Peyer's patch (tissue), 4 donors: ENCODE data around the gene PSMD4. TPM values are rescaled to one million over a fixed set of nuclear protein-coding genes. Genes with fewer than 3 reads are reported as not detected.

ENCODE experiments used
- DNase-seq, 3 donors: peaks; one replicate each; pipeline ENCODE4 v3.0.0-alpha.2; 2017 to 2019
- H3K27ac ChIP-seq, 4 donors: fragments of 200-600 bp; sonication (generic); one replicate each; pipeline ENCODE4 v1.5.1; 2016 to 2019
- H3K27me3 ChIP-seq, 2 donors: fragments of 200-600 bp; sonication (generic); one replicate each; pipeline ENCODE4 v1.5.1; 2019
- H3K36me3 ChIP-seq, 3 donors: fragments of 200-600 bp; sonication (generic); one replicate each; pipeline ENCODE4 v1.5.1; 2016 to 2019
- H3K4me1 ChIP-seq, 4 donors: fragments of 200-600 bp; sonication (generic); one replicate each; pipeline ENCODE4 v1.5.1; 2016 to 2019
- H3K4me3 ChIP-seq, 4 donors: fragments of 200-600 bp; sonication (generic); 1 replicate in 3 of 4; 2 replicates in 1 of 4; pipeline ENCODE4 v1.5.1; 2016 to 2019; ENCODE audit warnings: mild to moderate bottlenecking in 1 of 4
- H3K9me3 ChIP-seq, 4 donors: fragments of 200-600 bp; sonication (generic); one replicate each; pipeline ENCODE4 v1.5.1; 2016 to 2019; ENCODE audit warnings: mild to moderate bottlenecking in 1 of 4
- POLR2A ChIP-seq, 2 donors: fragments of 450-650 bp; IDR thresholded peaks; one replicate each; pipeline ENCODE4 v1.5.1; 2017; ENCODE audit warnings: antibody characterized with exemption in 2 of 2, mild to moderate bottlenecking in 2 of 2, moderate library complexity in 2 of 2
- small RNA-seq, 2 donors: library from RNA; depleted of rRNA; stranded (forward); fragments of <200 nt; gene quantifications; one replicate each; pipeline ENCODE3, GENCODE V24; 2016
- total RNA-seq, 4 donors: library from RNA; depleted of rRNA; stranded (reverse); fragments of >200 nt; gene quantifications; one replicate each; pipeline ENCODE4 v1.1.0, GENCODE V29; 2016
- TF ChIP-seq, protein P1 (sequence below), 6 experiments: fragments of 450-650 bp in 4 of 6; fragments of 200-600 bp in 2 of 6; sonication (generic) in 1 of 6; IDR thresholded peaks; one replicate each; pipeline ENCODE4 v1.5.1; 2017 to 2019; ENCODE audit warnings: antibody characterized with exemption in 6 of 6, mild to moderate bottlenecking in 3 of 6, moderate library complexity in 1 of 6

The PSMD4 gene
- total RNA-seq, 4 donors from 2014 or later: 84.6 to 153 (median 103) TPM

DNA sequence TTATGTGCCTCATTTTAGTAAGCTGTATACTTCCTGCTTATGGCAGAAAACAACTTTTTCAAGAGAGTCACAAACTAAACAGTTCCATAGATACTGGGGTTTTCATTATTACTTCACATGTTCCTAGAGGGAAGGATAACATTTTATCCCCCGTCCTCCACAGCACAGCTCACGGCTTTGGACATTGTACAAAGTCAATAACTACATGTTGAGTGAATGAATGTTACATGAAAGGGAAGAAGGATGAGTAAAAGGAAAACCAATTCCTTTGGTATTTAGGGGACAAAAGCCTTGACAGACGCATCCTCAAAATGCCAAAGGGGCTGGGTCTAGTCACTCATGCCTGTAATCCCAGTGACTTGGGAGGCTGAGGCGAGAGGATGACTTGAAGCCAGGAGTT lies 57.9 kb downstream of the PSMD4 start:
- no peak overlapping the region for H3K4me3 ChIP-seq
- H3K4me1 ChIP-seq: peaks cover 0 to 42% (median 3%) of the 10 kb centered on the region in 4 donors
- DNase-seq: no peak
- peak overlapping the region; percentile 6 to 92 (median 82) for H3K27ac ChIP-seq
- H3K27me3 ChIP-seq: no peaks in the 10 kb centered on the region
- no peaks in the 10 kb centered on the region for H3K9me3 ChIP-seq
- H3K36me3 ChIP-seq: peaks cover 0 to 70% (median 0%) of the 10 kb centered on the region in 3 donors
- TF ChIP-seq POLR2A (IDR thresholded peaks at IDR 0.05): no peak
- TF ChIP-seq, protein P1, sequence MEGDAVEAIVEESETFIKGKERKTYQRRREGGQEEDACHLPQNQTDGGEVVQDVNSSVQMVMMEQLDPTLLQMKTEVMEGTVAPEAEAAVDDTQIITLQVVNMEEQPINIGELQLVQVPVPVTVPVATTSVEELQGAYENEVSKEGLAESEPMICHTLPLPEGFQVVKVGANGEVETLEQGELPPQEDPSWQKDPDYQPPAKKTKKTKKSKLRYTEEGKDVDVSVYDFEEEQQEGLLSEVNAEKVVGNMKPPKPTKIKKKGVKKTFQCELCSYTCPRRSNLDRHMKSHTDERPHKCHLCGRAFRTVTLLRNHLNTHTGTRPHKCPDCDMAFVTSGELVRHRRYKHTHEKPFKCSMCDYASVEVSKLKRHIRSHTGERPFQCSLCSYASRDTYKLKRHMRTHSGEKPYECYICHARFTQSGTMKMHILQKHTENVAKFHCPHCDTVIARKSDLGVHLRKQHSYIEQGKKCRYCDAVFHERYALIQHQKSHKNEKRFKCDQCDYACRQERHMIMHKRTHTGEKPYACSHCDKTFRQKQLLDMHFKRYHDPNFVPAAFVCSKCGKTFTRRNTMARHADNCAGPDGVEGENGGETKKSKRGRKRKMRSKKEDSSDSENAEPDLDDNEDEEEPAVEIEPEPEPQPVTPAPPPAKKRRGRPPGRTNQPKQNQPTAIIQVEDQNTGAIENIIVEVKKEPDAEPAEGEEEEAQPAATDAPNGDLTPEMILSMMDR (IDR thresholded peaks at IDR 0.05): no peak

DNA sequence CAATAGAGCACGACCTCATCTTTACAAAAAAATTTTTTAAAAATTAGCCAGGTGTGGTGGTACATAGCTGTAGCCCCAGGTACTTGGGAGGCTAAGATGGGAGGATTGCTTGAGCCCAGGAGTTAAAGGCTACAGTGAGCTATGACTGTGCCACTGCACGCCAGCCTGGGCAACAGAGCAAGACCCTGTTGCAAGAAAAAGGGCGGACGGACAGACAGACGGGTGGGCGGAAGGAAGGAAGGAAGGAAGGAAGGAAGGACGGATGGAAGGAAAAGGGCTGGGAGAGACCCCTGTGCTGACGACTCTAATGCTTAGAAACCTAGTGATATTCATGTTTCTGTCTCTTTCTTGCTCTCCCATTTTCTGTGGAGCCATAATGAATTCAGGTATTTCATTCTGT lies 58.3 kb downstream of the PSMD4 start:
- H3K36me3 ChIP-seq: peaks cover 0 to 70% (median 0%) of the 10 kb centered on the region in 3 donors
- no peaks in the 10 kb centered on the region for H3K9me3 ChIP-seq
- H3K27me3 ChIP-seq: no peaks in the 10 kb centered on the region
- no peak overlapping the region for H3K4me3 ChIP-seq
- no peak for DNase-seq
- peaks cover 0 to 42% (median 3%) of the 10 kb centered on the region in 4 donors for H3K4me1 ChIP-seq
- TF ChIP-seq POLR2A (IDR thresholded peaks at IDR 0.05): no peak
- TF ChIP-seq, protein P1 (IDR thresholded peaks at IDR 0.05): no peak
- peak overlapping the region; percentile 5 to 92 (median 48) for H3K27ac ChIP-seq

DNA sequence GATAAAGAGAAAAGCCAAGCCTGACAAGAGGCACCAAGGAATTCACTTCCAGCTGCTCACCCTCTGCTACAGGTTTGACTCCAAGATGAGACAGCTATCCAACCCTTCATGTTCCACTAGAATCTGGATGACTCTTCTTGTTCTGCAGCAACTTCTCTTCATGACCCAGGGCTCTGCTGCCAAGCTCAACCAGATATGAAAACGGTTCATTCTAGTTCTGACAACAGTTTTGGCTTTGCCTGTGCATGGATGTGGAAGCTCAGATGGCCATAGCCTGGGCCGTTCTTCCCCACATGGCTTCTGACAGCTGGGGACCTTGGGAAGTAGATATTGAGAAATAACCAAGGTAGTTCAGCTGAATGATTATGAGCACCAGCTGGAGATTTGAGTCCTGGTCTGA lies 59.0 kb downstream of the PSMD4 start:
- Histone ChIP-seq H3K9me3 (no peaks in the 10 kb centered on the region), H3K36me3 (peaks cover 0 to 71% (median 0%) of the 10 kb centered on the region in 3 donors), H3K4me1 (peaks cover 0 to 42% (median 3%) of the 10 kb centered on the region in 4 donors), H3K4me3 (no peak overlapping the region), H3K27me3 (no peaks in the 10 kb centered on the region), H3K27ac (peak overlapping the region in 2 of 4 donors; percentile 14 to 15)
- DNase-seq: no peak
- no peak for TF ChIP-seq POLR2A (IDR thresholded peaks at IDR 0.05)
- TF ChIP-seq, protein P1 (IDR thresholded peaks at IDR 0.05): no peak

DNA sequence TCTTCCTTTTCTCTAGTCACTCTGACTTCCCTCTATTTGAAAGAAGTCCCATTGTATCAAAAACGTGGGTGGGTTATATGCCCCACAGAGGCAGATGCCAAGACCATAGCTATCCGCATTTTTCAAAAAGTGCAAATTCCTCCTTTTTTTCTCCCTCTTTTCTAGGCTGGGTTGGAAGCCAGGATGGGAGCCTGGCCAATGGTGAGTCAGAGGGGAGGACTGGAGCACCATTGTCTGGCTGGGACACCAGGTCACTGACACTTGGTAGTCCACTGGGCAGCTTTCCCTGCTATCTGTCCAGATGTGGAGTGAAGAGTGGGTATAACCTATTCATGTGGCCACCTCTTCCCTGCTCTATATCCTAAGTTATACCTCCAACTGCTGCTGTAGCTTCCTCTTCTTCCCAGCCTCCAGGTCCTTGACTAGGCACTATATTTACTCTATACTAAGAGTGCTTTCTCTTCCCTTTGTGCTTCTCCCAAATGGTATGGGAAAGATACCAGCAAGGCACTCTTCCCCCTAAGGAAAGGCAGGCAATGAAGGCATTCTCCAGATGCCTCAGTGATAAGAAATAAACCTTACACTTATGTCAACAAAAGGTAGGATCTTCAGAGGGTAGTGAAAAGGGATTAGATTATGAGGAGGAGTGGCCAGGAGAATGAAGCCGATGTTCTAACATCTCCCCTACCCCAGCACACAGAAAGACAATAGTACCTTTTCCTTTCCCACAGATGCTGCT lies 59.8 kb downstream of the PSMD4 start:
- Histone ChIP-seq H3K27me3 (no peaks in the 10 kb centered on the region), H3K4me1 (peaks cover 0 to 42% (median 3%) of the 10 kb centered on the region in 4 donors), H3K27ac (peak overlapping the region in 2 of 4 donors; percentile 10 to 23), H3K4me3 (no peak overlapping the region), H3K9me3 (no peaks in the 10 kb centered on the region), H3K36me3 (peaks cover 0 to 69% (median 0%) of the 10 kb centered on the region in 3 donors)
- DNase-seq: peak in 2 of 3 donors; percentile 41 to 79
- TF ChIP-seq POLR2A (IDR thresholded peaks at IDR 0.05): no peak
- TF ChIP-seq, protein P1 (IDR thresholded peaks at IDR 0.05): no peak

DNA sequence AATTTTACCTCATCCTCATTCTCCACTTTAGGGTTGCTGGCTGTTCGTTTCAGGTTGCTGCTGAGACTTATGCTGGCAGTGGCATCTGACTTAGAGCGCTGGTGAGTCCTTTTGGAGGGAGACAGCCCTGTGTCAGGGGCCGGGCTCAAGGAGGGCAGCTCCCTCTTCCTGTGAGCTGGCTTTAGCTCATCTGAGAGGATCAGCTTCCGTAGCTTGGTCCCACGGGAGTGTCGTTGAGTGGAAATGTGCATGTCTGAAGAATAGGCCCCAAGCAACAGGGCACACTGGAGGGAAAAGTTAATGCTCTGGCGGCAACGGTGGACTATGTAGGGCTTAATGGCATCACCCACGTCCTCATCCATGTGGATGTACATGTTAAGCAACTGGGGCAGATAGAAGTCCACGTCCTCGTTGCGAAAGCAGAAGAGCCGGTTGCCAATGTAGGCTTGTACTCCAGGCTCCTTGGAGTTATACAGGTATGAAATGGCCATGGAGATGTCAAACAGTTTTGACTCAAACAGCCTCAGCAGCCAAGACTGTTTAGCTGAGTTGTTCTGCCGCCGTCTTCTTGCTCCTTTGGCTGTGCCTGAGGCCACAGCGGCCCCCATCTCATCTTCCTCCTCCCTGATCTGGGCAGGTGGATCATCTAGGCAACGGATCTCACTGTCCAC lies 61.2 kb downstream of the PSMD4 start:
- Histone ChIP-seq H3K36me3 (peaks cover 0 to 76% (median 0%) of the 10 kb centered on the region in 3 donors), H3K9me3 (no peaks in the 10 kb centered on the region), H3K27me3 (no peaks in the 10 kb centered on the region), H3K27ac (no peak overlapping the region), H3K4me3 (no peak overlapping the region), H3K4me1 (peaks cover 0 to 30% (median 3%) of the 10 kb centered on the region in 4 donors)
- TF ChIP-seq, protein P1 (IDR thresholded peaks at IDR 0.05): no peak
- no peak for TF ChIP-seq POLR2A (IDR thresholded peaks at IDR 0.05)
- no peak for DNase-seq

Small RNAs within 50 kb of the gene (small RNA-seq; reads per million reads assigned to genes)
- gene RN7SL444P: 0 to 0.06 reads per million in 2 donors

Other genes starting within 250 kb of the PSMD4 start
- gene MINDY1, start 247.8 kb upstream of the PSMD4 start, total RNA-seq: 10 to 100 TPM; 37.1 to 76.4 (median 57.4) TPM
- 10 to 100 TPM; 21.7 to 28.1 (median 25.1) TPM for gene PRUNE1, start 246.3 kb upstream of the PSMD4 start, total RNA-seq
- gene BNIPL, start 218.1 kb upstream of the PSMD4 start, total RNA-seq: 1 to 10 TPM in 2 of 4 donors, under 1 TPM in 1, not detected in 1; 0.70 to 8.4 (median 3.6) TPM
- gene C1orf56, start 207.0 kb upstream of the PSMD4 start, total RNA-seq: 1 to 10 TPM in 3 of 4 donors, not detected in 1; 1.3 to 2.5 (median 1.4) TPM
- gene CDC42SE1, start 195.1 kb upstream of the PSMD4 start, total RNA-seq: 10 to 100 TPM; 48.6 to 87.5 (median 58.6) TPM
- under 1 TPM in 2 of 4 donors, not detected in 2; 0.27 to 0.95 TPM for gene MLLT11, start 194.3 kb upstream of the PSMD4 start, total RNA-seq
- gene GABPB2, start 184.0 kb upstream of the PSMD4 start, total RNA-seq: 10 to 100 TPM in 3 of 4 donors, 1 to 10 TPM in 1; 7.9 to 32.2 (median 15.8) TPM
- 10 to 100 TPM in 3 of 4 donors, 1 to 10 TPM in 1; 2.5 to 24.6 (median 16.6) TPM for gene SEMA6C, start 108.1 kb upstream of the PSMD4 start, total RNA-seq
- 1 to 10 TPM in 2 of 4 donors, not detected in 2; 4.0 to 6.6 TPM for gene TNFAIP8L2, start 98.1 kb upstream of the PSMD4 start, total RNA-seq
- gene LYSMD1, start 88.8 kb upstream of the PSMD4 start, total RNA-seq: 10 to 100 TPM in 2 of 4 donors, 1 to 10 TPM in 2; 6.0 to 11.7 (median 10.2) TPM
- 10 to 100 TPM; 16.1 to 48.9 (median 36.9) TPM for gene SCNM1, start 88.6 kb upstream of the PSMD4 start, total RNA-seq
- gene TMOD4, start 78.8 kb upstream of the PSMD4 start, total RNA-seq: 10 to 100 TPM in 1 of 4 donors, not detected in 3; 10.7 TPM
- 10 to 100 TPM; 21.5 to 26.9 (median 24.4) TPM for gene VPS72, start 64.5 kb upstream of the PSMD4 start, total RNA-seq
- 100 to 1,000 TPM in 2 of 4 donors, 10 to 100 TPM in 2; 54.5 to 118 (median 97.6) TPM for gene PIP5K1A, start 56.2 kb upstream of the PSMD4 start, total RNA-seq
- gene ZNF687, start 27.6 kb downstream of the PSMD4 start, total RNA-seq: 10 to 100 TPM; 30.5 to 53.5 (median 38.5) TPM
- 100 to 1,000 TPM in 1 of 4 donors, 10 to 100 TPM in 3; 68.0 to 147 (median 83.7) TPM for gene PI4KB, start 72.7 kb downstream of the PSMD4 start, total RNA-seq
- 100 to 1,000 TPM in 1 of 4 donors, 10 to 100 TPM in 3; 35.6 to 187 (median 42.0) TPM for gene RFX5, start 92.5 kb downstream of the PSMD4 start, total RNA-seq
- gene SELENBP1, start 118.0 kb downstream of the PSMD4 start, total RNA-seq: 100 to 1,000 TPM; 194 to 623 (median 467) TPM
- 100 to 1,000 TPM; 119 to 223 (median 167) TPM for gene PSMB4, start 144.8 kb downstream of the PSMD4 start, total RNA-seq
- 10 to 100 TPM; 49.5 to 91.3 (median 52.6) TPM for gene POGZ, start 204.8 kb downstream of the PSMD4 start, total RNA-seq